Neural crest cell (in vitro differentiated cells): ENCODE measurements around the gene SPRN. TPM values are rescaled to one million over a fixed set of nuclear protein-coding genes. Genes with fewer than 3 reads are reported as not detected.

Experiments used
- DNase-seq: peaks from one replicate; pipeline ENCODE4 v3.0.0; 2021; ENCODE audit warnings: low read depth, mixed read lengths, low spot score
- H3K27ac Mint-ChIP-seq: one replicate; pipeline ENCODE4 v1.8.0; 2021; ENCODE audit warnings: mild to moderate bottlenecking, mixed read lengths; ENCODE audit not compliant: unreplicated experiment
- H3K27me3 Mint-ChIP-seq: 2 replicates; pipeline ENCODE4 v1.8.0; 2021; ENCODE audit warnings: low read depth, mild to moderate bottlenecking, mixed read lengths
- H3K36me3 Mint-ChIP-seq: 2 replicates; pipeline ENCODE4 v1.8.0; 2021; ENCODE audit warnings: low read depth, mild to moderate bottlenecking, mixed read lengths
- H3K4me1 Mint-ChIP-seq: 2 replicates; pipeline ENCODE4 v1.8.0; 2021; ENCODE audit warnings: mixed read lengths
- H3K4me3 Mint-ChIP-seq: one replicate; pipeline ENCODE4 v1.8.0; 2021; ENCODE audit warnings: mild to moderate bottlenecking, mixed read lengths
- H3K9me3 Mint-ChIP-seq: 2 replicates; pipeline ENCODE4 v1.8.0; 2021; ENCODE audit warnings: mixed read lengths
- total RNA-seq: library from RNA; stranded (reverse); gene quantifications from 2 replicates; pipeline ENCODE4 v1.2.1, GENCODE V29; 2021
- TF ChIP-seq, protein P1 (sequence below): fragments of 200-600 bp; sonication (generic); conservative IDR thresholded peaks from 2 replicates; pipeline ENCODE4 v1.5.0; 2021; ENCODE audit warnings: antibody characterized with exemption, mild to moderate bottlenecking

The SPRN gene
- total RNA-seq, 1 donor from 2014 or later = 0.37 TPM

DNA sequence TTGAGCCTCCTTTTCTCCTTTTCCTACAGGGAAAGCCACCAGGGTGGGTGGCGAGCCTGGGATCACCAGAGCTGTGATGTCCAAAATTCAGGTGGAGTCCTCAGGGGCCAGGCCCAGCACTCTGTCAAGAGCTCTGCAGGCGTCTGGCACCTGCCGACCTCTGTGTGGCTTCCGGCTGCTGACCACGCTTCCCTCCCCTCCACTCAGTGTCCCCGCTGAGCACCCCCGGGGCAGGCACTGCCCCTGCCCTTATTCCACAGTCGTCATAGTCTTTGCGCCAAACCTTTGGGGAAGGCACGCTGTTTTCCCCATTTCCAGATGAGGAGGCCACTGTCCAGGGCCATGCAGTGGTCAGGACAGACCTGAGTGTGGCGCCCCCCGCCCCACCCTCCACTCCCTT lies 22.9 kb downstream of the SPRN start:
- Mint-ChIP-seq H3K27ac (peak overlapping the region; percentile 86), H3K4me1 (peaks cover 7% of the 10 kb centered on the region), H3K4me3 (no peak overlapping the region), H3K9me3 (no peaks in the 10 kb centered on the region), H3K27me3 (no peaks in the 10 kb centered on the region), H3K36me3 (peaks cover 40% of the 10 kb centered on the region)
- no peak for DNase-seq
- TF ChIP-seq, protein P1, sequence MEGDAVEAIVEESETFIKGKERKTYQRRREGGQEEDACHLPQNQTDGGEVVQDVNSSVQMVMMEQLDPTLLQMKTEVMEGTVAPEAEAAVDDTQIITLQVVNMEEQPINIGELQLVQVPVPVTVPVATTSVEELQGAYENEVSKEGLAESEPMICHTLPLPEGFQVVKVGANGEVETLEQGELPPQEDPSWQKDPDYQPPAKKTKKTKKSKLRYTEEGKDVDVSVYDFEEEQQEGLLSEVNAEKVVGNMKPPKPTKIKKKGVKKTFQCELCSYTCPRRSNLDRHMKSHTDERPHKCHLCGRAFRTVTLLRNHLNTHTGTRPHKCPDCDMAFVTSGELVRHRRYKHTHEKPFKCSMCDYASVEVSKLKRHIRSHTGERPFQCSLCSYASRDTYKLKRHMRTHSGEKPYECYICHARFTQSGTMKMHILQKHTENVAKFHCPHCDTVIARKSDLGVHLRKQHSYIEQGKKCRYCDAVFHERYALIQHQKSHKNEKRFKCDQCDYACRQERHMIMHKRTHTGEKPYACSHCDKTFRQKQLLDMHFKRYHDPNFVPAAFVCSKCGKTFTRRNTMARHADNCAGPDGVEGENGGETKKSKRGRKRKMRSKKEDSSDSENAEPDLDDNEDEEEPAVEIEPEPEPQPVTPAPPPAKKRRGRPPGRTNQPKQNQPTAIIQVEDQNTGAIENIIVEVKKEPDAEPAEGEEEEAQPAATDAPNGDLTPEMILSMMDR = no peak

GRCh38 chr10:133400624-133401424 lies 23.6 kb downstream of the SPRN start:
- DNase-seq = no peak
- H3K27ac Mint-ChIP-seq = peak overlapping the region; percentile 86
- H3K27me3 Mint-ChIP-seq = no peaks in the 10 kb centered on the region
- H3K9me3 Mint-ChIP-seq = no peaks in the 10 kb centered on the region
- peaks cover 37% of the 10 kb centered on the region for H3K36me3 Mint-ChIP-seq
- H3K4me1 Mint-ChIP-seq = peaks cover 7% of the 10 kb centered on the region
- peak overlapping the region; percentile 27 for H3K4me3 Mint-ChIP-seq
- TF ChIP-seq, protein P1 = no peak

- Mint-ChIP-seq H3K36me3 (peaks cover 27% of the 10 kb centered on the region), H3K4me3 (no peak overlapping the region), H3K27ac (no peak overlapping the region), H3K4me1 (peaks cover 17% of the 10 kb centered on the region), H3K9me3 (no peaks in the 10 kb centered on the region), H3K27me3 (no peaks in the 10 kb centered on the region)
- DNase-seq = no peak
- TF ChIP-seq, protein P1 = no peak
Observed at GRCh38 chr10:133399123-133399601, 25.3 kb downstream of the SPRN start.

- DNase-seq = no peak
- Mint-ChIP-seq H3K4me1 (peaks cover 17% of the 10 kb centered on the region), H3K4me3 (peak overlapping the region; percentile 59), H3K9me3 (no peaks in the 10 kb centered on the region), H3K27me3 (no peaks in the 10 kb centered on the region), H3K27ac (peak overlapping the region; percentile 62), H3K36me3 (peaks cover 22% of the 10 kb centered on the region)
- TF ChIP-seq, protein P1 = no peak
Observed at GRCh38 chr10:133397938-133398337, 26.5 kb downstream of the SPRN start.

- peaks cover 17% of the 10 kb centered on the region for H3K4me1 Mint-ChIP-seq
- peaks cover 13% of the 10 kb centered on the region for H3K36me3 Mint-ChIP-seq
- TF ChIP-seq, protein P1 = no peak
- no peaks in the 10 kb centered on the region for H3K27me3 Mint-ChIP-seq
- H3K9me3 Mint-ChIP-seq = no peaks in the 10 kb centered on the region
- H3K4me3 Mint-ChIP-seq = peak overlapping the region; percentile 94
- no peak for DNase-seq
- no peak overlapping the region for H3K27ac Mint-ChIP-seq
Observed at GRCh38 chr10:133396035-133396624, 28.3 kb downstream of the SPRN start.
